Cerebellar cortex (tissue), 1 donor: ENCODE data around the gene RNASE7.
"Not testable (repeated sequence)": the region's sequence is repeated elsewhere in the genome, so short reads cannot be mapped to it uniquely, and the experiment has no call there.

Experiments used
- DNase-seq: peaks from one replicate; pipeline ENCODE4 v3.0.0-alpha.2; 2015; ENCODE audit warnings: low spot score

The RNASE7 gene

GRCh38 chr14:21041676-21042433, at the start of gene RNASE7:
RNASE7 (plus strand) TSS chr14:21042362; CDS start chr14:21042993, 631 bp downstream.
- no peak for DNase-seq

GRCh38 chr14:20996521-20996920, 45.6 kb upstream of the RNASE7 start:
- DNase-seq = no peak

GRCh38 chr14:20997115-20997514, 45.0 kb upstream of the RNASE7 start:
- DNase-seq = no peak

- DNase-seq = no peak
Measured at GRCh38 chr14:20997564-20997963, 44.6 kb upstream of the RNASE7 start.

GRCh38 chr14:20998139-20998538, 44.0 kb upstream of the RNASE7 start:
- no peak for DNase-seq

GRCh38 chr14:20998674-20999366, 43.3 kb upstream of the RNASE7 start, which contains the start of gene SLC39A2:
SLC39A2 (plus strand) TSS chr14:20999293; CDS start chr14:20999447, 154 bp downstream.
- no peak for DNase-seq

GRCh38 chr14:20999591-20999990, 42.6 kb upstream of the RNASE7 start:
- no peak for DNase-seq

GRCh38 chr14:21001218-21001617, 40.9 kb upstream of the RNASE7 start:
- no peak for DNase-seq

- no peak for DNase-seq
Measured at GRCh38 chr14:21003788-21004346, 38.3 kb upstream of the RNASE7 start.

GRCh38 chr14:21009721-21010120, 32.4 kb upstream of the RNASE7 start:
- not testable (repeated sequence) for DNase-seq

GRCh38 chr14:21011136-21011535, 31.0 kb upstream of the RNASE7 start:
- no peak for DNase-seq

- peak; percentile 95 for DNase-seq
Measured at GRCh38 chr14:21014761-21015190, 27.4 kb upstream of the RNASE7 start.

- no peak for DNase-seq
Measured at GRCh38 chr14:21015312-21015711, 26.9 kb upstream of the RNASE7 start.

- no peak for DNase-seq
Measured at GRCh38 chr14:21016413-21017190, 25.6 kb upstream of the RNASE7 start.

GRCh38 chr14:21017528-21018245, 24.5 kb upstream of the RNASE7 start:
- DNase-seq = no peak

- DNase-seq = no peak
Measured at GRCh38 chr14:21018286-21018685, 23.9 kb upstream of the RNASE7 start.

GRCh38 chr14:21018781-21019180, 23.4 kb upstream of the RNASE7 start:
- no peak for DNase-seq

GRCh38 chr14:21019366-21019765, 22.8 kb upstream of the RNASE7 start:
- DNase-seq = no peak

GRCh38 chr14:21020977-21021545, 21.1 kb upstream of the RNASE7 start:
- DNase-seq = no peak

GRCh38 chr14:21022686-21023085, 19.5 kb upstream of the RNASE7 start:
- DNase-seq = no peak

- DNase-seq = no peak
Measured at GRCh38 chr14:21023174-21023573, 19.0 kb upstream of the RNASE7 start.
